HG02642 (cell line): Measurements from ENCODE around the gene CPT2.
"Not testable (repeated sequence)": the region's sequence is repeated elsewhere in the genome, so short reads cannot be mapped to it uniquely, and the experiment has no call there.

ENCODE experiments used
- ATAC-seq: cut with Tn5 transposase; IDR thresholded peaks from one replicate; pipeline ENCODE4 v1.9.1; 2021; ENCODE audit warnings: mild to moderate bottlenecking; ENCODE audit not compliant: unreplicated experiment, poor library complexity

Gene CPT2

GRCh38 chr1:53180951-53181350 lies 15.7 kb upstream of the CPT2 start:
- ATAC-seq: no peak

- no peak for ATAC-seq
Observed at GRCh38 chr1:53182111-53182593, 14.5 kb upstream of the CPT2 start.

GRCh38 chr1:53182716-53183094 lies 13.9 kb upstream of the CPT2 start:
- ATAC-seq: no peak

- ATAC-seq: no peak
Observed at GRCh38 chr1:53183095-53183990, 13.3 kb upstream of the CPT2 start.

- ATAC-seq: not testable (repeated sequence)
Observed at GRCh38 chr1:53185955-53186297, 10.7 kb upstream of the CPT2 start.

- no peak for ATAC-seq
Observed at GRCh38 chr1:53186533-53186932, 10.1 kb upstream of the CPT2 start.

GRCh38 chr1:53187401-53187800 lies 9.2 kb upstream of the CPT2 start:
- ATAC-seq: no peak

GRCh38 chr1:53188099-53188498 lies 8.5 kb upstream of the CPT2 start:
- no peak for ATAC-seq

GRCh38 chr1:53189061-53189460 lies 7.6 kb upstream of the CPT2 start:
- no peak for ATAC-seq

GRCh38 chr1:53190210-53190611 lies 6.4 kb upstream of the CPT2 start:
- no peak for ATAC-seq

GRCh38 chr1:53195246-53196016 lies 1.2 kb upstream of the CPT2 start:
- no peak for ATAC-seq

- ATAC-seq: peak; percentile 8
Observed at GRCh38 chr1:53196017-53196484, 573 bp upstream of the CPT2 start.

GRCh38 chr1:53197291-53198200 lies 922 bp downstream of the CPT2 start:
- ATAC-seq: no peak

- ATAC-seq: no peak
Observed at GRCh38 chr1:53198241-53198651, 1.6 kb downstream of the CPT2 start.

- ATAC-seq: no peak
Observed at GRCh38 chr1:53203466-53203865, 6.8 kb downstream of the CPT2 start.

GRCh38 chr1:53205496-53205895 lies 8.9 kb downstream of the CPT2 start:
- ATAC-seq: not testable (repeated sequence)

- ATAC-seq: not testable (repeated sequence)
Observed at GRCh38 chr1:53206083-53206685, 9.6 kb downstream of the CPT2 start.

- no peak for ATAC-seq
Observed at GRCh38 chr1:53206735-53207379, 10.2 kb downstream of the CPT2 start.

GRCh38 chr1:53207726-53208125 lies 11.1 kb downstream of the CPT2 start:
- no peak for ATAC-seq
